GM21447 (cell line): ENCODE data around the gene CFAP92.

Experiments used
- ATAC-seq: cut with Tn5 transposase; IDR thresholded peaks from one replicate; pipeline ENCODE4 v1.9.1; 2021; ENCODE audit not compliant: unreplicated experiment

Gene CFAP92

GRCh38 chr3:128991355-128991895 lies 2.5 kb downstream of the CFAP92 start:
- no peak for ATAC-seq

- no peak for ATAC-seq
These were observed 5.6 kb downstream of the CFAP92 start for GRCh38 chr3:128988286-128988685.

- no peak for ATAC-seq
These were observed 6.4 kb downstream of the CFAP92 start for GRCh38 chr3:128987302-128988100.

- ATAC-seq: no peak
These were observed 9.3 kb downstream of the CFAP92 start for GRCh38 chr3:128984596-128984995.

- ATAC-seq: no peak
These were observed 10.4 kb downstream of the CFAP92 start for GRCh38 chr3:128983293-128984069.

- ATAC-seq: no peak
These were observed 18.6 kb downstream of the CFAP92 start for GRCh38 chr3:128975276-128975675.

- ATAC-seq: no peak
These were observed 19.8 kb downstream of the CFAP92 start for GRCh38 chr3:128973988-128974564.

- ATAC-seq: no peak
These were observed 22.3 kb downstream of the CFAP92 start for GRCh38 chr3:128971421-128972100.

GRCh38 chr3:128970740-128971047 lies 23.2 kb downstream of the CFAP92 start:
- ATAC-seq: no peak

- no peak for ATAC-seq
These were observed 23.7 kb downstream of the CFAP92 start for GRCh38 chr3:128969993-128970739.

GRCh38 chr3:128967748-128968355 lies 26.0 kb downstream of the CFAP92 start:
- no peak for ATAC-seq

GRCh38 chr3:128965818-128966217 lies 28.1 kb downstream of the CFAP92 start:
- no peak for ATAC-seq

- ATAC-seq: no peak
These were observed 28.6 kb downstream of the CFAP92 start for GRCh38 chr3:128965280-128965679.

- no peak for ATAC-seq
These were observed 37.4 kb downstream of the CFAP92 start for GRCh38 chr3:128956440-128956839.

- ATAC-seq: no peak
These were observed 43.5 kb downstream of the CFAP92 start for GRCh38 chr3:128950223-128950938.

- no peak for ATAC-seq
These were observed 44.7 kb downstream of the CFAP92 start for GRCh38 chr3:128949158-128949557.

- no peak for ATAC-seq
These were observed 47.5 kb downstream of the CFAP92 start for GRCh38 chr3:128946411-128946810.

GRCh38 chr3:128945878-128946175 lies 48.0 kb downstream of the CFAP92 start:
- ATAC-seq: no peak

- ATAC-seq: no peak
These were observed 48.6 kb downstream of the CFAP92 start for GRCh38 chr3:128945041-128945877.
